Effector CD8-positive, alpha-beta T cell (primary cell): Measurements from ENCODE around the gene ERMARD.

Source experiments
- DNase-seq: peaks from one replicate; lab custom pipeline; 2025; lab: John Stamatoyannopoulos, UW
- total RNA-seq, 4 experiments: gene quantifications; one replicate each; lab custom pipeline; 2026; lab: John Stamatoyannopoulos, UW

The ERMARD gene
- total RNA-seq = 31.5 to 43.7 (median 34.8) reads per million in 4 experiments

DNA sequence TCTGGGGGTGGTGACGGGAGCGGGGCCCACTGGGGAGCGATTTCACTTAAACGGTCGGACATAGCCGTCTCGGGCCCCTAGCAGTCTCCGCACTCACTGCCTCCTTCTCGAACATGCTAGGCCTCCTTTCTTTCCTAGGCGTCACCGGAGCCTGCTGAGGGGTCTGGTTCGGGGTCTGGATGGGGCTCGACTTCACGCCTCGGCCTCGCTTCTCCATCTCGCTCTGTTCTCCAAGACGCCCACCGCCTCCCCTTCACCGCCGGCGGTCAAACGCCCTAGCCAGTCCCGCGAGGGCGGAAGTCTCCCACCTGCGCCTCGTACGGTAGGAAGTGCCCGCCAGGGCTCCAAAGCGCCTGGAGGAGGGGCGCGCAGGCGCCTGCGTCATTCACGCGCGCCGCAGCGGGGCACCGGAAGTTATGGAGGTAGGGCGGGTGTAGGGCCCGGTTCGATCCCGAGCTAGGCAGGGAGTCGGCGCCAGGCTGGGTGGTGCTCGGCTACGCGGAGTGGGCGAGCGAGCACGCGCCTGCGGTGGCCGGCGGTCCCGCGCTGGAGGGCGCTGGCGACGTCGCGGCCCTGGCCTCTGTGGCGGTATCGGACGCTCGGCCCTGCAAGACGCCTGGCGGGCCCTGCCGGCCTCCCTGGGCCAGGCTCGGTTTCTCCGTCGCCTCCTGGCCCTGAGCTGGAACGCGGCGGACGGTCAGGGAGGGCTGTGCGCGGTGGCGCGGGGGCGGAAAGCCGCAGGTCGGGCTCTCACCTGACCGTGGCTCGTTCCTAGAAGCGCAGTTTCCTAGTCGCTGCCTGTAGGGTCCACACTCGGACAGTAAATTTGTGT is at the start of gene ERMARD, which contains the start of gene DYNLT2:
Gene ERMARD (plus strand): TSS at position 381 of the 832 bp plus-strand sequence. CDS start 36 bp downstream, at position 417.
Gene DYNLT2 (minus strand): TSS at position 331 of the 832 bp plus-strand sequence. CDS start 114 bp downstream, at position 217.
- DNase-seq = peak; percentile 88

DNA sequence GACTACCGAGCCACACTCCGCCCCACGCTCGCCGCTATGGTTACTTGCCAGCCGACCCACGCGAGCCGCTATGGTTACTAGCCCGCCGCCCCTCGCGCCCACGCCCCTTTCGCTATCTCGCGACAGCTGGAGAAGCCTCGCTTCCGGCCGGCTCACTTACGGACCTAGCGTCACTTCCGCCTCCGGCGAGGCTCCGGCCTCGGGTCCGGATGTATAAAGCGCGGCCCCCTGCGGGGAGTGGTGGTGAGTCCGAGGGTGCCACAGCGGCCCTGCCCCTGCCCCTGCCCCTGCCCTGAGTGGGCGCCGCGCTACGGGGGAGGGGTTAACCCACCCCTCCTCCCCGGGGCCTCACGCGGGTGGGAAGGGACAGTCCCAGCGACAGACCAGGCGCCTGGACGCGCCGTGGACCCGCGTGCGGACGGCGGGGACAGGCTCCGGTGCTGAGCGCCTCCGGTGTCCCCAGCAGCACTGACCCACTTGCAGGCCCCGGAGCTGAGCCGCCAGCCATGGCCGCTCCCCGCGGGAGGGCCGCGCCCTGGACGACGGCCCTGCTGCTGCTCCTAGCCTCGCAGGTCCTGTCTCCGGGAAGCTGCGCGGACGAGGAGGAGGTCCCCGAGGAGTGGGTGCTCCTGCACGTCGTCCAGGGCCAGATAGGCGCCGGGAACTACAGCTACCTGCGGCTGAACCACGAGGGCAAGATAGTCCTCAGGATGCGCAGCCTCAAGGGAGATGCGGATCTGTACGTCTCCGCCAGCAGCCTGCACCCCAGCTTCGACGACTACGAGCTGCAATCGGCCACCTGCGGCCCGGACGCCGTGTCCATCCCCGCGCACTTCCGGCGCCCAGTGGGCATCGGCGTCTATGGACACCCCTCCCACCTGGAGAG is 49.2 kb upstream of the ERMARD start, which contains the start of the genes C6orf120 and WDR27:
Gene C6orf120 (plus strand): TSS at position 173 of the 886 bp plus-strand sequence. CDS start 334 bp downstream, at position 507.
Gene WDR27 (minus strand): TSS at position 76 of the 886 bp plus-strand sequence. CDS start 13,024 bp downstream, outside the sequence.
- peak; percentile 93 for DNase-seq

DNA sequence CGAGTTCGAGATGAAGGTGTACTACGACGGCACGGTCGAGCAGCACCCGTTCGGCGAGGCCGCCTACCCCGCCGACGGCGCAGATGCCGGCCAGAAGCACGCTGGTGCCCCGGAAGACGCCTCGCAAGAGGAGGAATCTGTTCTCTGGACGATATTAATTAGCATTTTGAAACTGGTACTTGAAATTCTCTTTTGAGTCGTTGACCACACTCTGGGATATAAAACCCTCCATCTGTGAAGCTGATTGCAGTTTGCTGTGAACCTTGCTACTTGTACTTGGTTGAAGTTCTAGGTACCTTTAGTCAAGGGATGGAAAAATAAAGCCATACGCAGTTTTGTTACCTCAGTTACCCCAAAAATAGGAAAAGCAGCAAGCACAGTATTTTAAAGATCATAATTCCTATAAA is 48.6 kb upstream of the ERMARD start:
- DNase-seq = no peak

DNA sequence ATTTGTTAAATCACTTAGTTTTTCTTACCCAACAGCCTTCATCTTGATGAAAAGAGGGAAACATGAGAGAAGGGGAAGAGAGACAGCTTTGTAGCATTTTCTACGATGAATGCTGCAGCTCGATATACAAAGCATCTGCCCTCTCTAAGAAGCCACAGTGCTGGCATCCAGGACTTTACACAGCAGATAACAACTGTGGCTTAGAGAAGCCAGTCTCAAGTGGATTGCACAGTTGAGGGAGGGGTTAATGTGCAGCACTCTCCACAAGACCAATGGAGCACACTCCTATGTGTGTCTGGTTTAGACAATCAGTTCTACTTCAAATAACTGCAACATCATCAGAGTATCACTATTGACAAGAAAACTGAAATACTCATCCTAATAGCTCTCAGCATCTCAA is 43.6 kb upstream of the ERMARD start:
- no peak for DNase-seq

DNA sequence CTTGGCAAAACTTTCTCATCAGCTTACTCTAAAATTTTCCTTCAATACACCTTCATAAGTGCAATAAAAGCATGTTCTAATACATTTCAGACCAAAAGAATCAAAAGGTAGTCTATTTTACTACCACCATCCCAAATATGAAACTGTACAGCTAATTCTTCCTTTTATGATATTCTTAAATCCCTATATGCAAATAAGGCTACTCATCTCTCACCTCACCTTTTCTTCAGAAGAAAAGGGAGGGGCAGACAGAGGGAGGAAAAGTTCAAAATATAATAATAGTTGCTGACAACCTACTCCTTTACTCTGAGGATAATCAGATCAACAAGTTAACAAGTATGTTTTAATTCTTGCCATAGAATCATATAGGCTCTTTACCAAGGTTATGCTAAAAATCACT is 42.1 kb upstream of the ERMARD start:
- DNase-seq = no peak

DNA sequence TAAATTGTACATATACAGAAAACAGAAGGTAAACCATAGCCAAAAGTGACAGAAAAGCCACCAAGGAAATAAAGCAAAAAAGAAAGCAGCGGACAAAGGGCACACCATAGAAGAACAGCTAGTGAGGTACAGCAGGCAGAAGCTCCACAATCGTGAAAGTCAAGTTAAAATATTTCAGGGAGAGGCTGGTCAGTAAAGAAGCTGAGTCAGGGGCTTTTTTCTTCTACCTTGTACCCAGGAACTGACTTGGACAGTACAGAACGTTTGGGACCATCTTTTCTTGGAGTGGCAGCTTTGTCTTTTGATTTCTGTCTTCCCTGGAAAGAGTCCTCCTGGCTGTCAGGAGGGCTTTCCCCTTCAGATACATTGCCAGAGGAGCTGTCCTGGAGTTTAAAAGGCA is 41.4 kb upstream of the ERMARD start:
- DNase-seq = no peak

DNA sequence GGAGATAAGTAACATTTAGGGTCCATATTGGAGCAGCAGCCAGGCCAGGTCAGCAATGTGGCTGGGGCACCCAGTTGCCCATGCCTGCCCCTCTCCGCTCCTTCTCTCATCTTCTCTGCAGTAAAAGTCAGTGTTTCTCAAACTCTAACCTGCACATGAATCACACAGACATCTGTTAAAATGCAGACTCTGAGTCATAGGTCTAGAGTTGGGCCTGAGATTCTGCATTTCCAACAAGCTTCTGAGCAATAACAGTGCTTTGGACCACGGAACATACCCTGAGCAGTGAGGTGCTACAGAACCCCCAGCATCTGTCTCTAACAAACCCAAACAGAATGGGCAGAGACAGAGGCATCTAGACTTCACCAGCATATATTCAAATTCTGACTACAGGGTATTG is 37.2 kb upstream of the ERMARD start:
- DNase-seq = no peak

DNA sequence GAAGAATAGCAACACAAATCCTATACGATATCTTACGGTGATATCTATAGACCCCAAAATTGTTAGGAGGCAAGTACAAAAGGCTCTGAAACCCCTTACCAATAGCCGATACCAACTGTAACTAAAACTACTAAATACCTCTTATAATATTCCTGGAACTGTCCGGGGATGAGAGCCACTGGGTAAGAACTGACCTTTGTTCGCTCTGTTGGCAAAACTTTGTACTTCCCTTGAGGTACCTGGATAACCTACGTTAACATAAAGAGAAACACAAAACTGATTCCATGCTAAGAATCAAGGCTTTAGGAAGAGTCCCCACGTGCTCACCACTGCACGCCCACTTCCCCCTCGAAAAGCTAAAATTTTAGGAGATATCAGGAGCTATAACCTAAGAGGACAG is 36.8 kb upstream of the ERMARD start:
- no peak for DNase-seq

DNA sequence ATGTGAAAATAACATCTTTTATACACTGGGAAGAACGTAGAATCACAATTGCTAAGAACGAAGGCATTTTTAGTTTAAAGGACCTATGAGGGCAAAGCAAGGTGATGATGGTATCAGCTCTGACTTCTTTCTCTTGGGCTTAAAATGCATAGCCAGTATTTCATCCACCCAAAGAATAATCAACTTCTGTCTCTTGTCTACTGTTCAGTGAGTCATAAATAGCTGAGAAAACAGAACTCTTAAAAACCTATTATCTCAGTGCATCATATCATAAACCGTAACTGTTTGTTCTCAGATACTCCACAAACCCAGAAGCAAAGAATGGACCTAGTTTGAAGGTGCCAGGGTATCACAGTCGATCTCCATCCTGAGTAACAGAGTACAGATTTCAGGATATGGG is 32.3 kb upstream of the ERMARD start:
- no peak for DNase-seq

DNA sequence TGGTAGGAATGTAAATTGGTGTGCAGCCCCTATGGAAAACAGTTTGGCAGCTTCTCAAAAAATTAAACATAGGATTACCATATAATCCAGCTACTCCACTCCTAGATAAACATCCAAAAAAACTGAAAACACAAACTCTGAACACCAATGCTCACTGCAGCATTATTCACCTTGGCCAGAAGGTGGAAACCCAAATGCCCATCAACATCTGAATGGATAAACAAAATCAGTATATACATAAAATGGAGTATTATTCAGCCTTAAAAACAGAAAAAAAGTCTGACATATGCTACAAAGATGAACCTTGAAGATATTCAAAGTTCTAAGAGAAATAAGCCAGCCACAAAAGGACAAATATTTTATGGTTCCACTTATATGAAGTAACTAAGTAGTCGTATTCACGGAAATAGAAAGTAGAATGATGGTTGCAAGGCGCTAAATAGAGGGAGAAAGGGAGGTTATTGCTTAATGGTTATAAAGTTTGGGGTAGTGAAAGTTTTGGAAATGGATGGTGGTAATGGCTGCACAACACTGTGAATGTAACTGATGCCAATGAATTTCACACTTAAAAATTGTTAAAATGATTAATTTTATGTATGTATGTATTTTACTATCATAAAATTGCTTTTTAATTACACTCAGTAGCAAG is 31.1 kb upstream of the ERMARD start:
- no peak for DNase-seq

DNA sequence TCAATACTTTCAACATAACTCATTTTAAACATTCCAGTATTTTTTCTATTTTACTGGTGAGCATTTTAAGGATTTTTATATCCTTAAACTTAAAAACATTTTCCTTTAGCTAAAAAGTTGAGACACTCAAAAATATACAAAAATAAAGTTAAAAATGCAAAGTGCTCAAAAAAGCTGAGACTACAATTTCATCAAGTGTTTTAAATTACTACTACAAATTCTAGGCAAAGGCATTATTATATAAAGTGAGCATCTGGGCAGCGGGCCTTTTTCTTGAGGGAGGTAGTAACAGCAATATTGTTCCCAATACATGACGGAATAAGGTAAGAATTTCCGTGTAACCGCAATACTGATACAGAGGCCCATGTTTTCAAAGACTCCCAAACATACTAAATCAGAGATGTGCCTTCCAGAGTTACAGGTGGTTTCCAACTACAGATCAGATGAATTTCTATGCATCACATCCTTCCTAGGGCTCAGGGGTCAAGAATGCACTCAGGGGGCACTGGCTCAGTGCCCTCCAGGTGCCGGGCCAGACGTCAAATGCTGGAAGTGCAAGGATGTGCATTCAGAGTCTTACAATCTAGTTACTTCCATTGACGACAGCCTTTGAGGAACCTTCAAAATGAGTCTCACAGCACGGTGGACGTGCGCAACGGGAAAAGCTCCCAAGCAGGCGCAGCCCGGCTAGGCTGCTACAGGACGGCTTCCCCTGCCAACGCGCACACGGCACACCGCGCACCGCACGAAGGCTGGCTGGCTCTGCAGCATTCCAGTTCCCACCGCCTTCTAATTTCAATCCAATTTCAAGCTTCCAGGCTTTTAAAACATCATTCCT is 28.8 kb upstream of the ERMARD start:
- peak; percentile 6 for DNase-seq

DNA sequence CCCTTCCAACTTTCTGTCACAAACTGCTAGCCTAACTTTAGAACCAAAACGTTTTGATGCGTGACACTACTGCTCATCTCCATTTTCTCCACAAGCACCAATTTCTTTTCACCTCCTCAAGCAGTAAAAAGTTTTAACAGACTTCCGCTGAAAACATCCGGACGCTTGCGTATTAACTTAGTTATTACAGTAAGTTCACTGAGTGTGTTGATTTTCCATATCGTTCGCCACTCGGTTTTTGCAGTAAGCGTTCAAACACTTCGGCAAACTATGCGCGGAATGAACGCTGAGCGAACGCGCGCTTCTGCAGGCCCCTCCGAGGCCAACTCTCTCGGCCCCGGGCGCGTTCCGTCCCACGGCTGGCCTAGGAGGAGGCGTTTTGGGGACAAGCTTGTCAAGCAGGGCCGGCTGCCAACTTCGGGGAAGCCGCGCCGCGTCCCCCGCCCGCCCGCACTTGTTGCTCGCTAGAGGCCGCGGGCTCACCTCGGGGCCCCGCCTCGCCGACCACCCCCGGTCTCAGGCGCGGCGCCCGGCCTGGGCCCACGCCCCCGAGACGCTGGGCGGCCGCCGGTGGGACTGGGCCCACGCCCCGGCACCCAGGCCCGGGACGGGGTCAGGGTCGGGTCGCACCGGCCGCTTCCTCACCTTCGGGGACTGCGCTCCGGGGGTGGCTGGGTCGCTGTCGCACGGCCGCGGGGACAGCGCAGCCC is 28.1 kb upstream of the ERMARD start:
- DNase-seq = peak; percentile 56

DNA sequence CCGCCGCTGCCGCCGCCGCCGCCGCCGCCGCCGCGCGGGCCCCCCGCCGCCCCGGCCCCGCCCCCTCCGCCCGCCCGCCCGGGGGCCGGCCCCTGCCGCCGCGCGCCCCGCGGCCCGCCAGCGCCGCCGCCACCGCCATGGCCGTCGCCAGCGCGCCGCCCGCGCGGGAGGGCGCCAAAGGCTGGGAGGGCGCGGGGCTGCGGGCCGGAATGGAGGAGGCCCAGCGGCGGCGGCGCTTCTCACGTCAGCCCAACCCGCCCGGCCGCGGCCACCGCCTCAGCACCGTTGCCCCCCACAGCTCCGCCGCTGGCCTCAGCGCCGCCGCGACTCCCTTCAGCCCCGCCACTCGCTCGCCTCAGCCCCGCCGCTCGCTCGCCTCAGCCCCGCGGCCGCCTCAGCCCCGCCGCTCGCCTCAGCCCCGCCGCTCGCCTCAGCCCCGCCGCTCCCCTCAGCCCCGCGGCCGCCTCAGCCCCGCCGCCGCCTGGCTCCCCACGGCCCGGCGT is 27.4 kb upstream of the ERMARD start:
- DNase-seq = peak; percentile 23

DNA sequence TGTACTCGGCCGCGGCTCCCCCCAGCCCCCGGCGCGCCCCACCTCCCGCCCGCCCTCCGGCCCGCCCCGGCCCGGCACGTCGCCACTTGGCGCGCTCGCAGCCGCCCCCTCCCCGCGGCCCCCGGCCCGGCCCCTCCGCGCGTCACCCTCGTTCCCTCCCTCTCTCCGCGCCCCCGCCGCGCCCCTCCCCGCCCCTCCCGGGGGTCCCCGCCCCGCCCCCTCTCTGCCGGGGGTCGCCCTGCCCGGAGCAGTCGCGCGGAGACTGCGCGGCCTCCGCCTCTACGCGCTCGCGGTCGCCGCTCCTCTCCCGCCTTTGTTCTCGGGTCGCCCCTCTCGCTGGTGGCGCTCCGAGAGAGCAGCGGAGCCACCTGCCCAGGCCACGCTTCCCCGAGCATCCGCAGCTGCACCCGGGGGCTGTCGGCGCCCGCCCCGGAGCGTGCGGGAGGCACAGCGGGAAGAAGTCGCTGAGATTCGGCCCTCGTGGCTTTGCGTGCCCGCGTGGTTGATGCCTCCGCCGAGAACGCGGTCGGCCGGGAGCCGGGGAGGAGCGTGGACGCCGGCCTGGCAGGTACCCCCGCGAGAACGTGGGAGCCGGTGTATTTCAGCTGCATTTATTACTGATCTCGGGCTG is 26.8 kb upstream of the ERMARD start, which contains the start of gene PHF10:
Gene PHF10 (minus strand): TSS at position 7 of the 631 bp plus-strand sequence. CDS start 569 bp downstream, outside the sequence.
- DNase-seq = peak; percentile 57

DNA sequence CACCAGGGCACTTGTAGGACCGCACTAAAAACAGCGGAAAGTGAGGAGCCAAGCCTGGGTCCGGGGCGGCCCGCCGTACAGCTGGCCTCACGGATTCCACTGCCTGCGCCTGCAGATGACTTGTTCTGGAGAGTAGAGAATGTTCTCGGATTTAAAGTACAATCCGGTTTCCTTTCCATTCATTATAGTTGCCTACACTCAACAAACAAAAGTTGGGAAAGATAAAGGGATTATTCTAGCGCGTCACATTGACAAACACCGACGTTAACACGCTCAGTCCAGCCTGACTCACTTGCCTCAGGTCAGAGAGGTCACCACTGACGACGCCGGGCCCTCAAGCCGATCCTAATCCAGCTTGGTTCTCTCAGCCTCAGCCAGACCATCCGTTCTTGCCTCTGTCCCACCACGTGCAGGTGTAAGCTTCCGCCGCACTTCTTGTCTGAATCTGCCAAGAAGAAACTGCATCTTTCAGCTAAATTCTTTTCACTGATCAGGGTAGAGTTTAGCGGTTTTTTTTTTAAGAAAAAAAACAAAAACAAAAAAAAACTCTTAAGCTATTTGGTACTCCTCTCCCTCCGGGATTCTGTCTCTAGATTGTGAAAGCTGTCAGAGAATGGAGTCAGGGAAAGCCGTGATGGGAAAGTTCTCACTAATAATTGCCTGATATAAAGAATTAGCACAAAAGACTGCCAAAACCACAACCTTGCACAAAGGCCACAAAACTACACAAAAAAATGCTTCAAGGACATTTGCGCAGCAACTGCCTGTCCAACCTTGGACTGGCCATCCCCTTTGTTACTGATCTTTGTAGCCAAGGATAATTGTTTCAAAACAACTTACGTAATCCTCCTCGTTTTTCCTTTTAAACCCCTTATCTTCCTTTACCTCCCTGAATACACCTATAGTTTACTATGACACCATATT is 26.0 kb upstream of the ERMARD start:
- DNase-seq = peak; percentile 1

DNA sequence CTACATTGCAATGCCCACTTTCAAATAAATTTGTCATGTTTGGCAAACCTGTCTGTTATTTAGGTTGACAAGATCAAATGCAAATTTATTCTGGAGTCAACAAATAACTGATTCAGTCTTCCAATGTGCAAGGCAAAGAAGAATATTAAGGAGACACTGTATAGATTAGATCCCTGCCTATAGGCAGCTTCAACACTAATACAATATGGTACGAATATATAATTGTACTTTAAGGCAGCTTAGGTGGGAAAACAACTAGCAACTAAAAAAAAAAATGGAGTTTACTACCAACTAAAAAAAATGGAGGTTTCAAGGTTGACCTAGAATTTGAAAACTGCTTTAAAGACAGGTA is 25.4 kb upstream of the ERMARD start:
- DNase-seq = no peak

DNA sequence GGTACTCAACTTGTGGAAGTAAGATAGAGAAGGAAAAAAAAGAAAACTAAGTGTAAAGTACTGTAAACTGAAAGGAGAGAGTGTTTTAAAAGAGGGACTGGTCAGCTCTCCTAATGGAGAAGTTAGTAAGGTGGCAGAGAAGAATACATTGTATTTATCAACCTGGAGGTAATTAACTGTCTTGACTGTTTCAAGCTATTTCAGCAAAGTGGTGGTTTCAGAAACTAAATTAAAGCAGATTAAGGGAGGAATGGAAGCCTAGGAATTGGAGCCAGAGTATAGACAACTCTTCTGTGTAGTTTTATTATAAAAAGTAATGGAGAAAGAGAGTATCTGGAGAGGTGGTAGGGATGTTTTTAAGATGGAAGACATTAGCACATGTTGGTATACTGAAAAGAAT is 24.5 kb upstream of the ERMARD start:
- no peak for DNase-seq

DNA sequence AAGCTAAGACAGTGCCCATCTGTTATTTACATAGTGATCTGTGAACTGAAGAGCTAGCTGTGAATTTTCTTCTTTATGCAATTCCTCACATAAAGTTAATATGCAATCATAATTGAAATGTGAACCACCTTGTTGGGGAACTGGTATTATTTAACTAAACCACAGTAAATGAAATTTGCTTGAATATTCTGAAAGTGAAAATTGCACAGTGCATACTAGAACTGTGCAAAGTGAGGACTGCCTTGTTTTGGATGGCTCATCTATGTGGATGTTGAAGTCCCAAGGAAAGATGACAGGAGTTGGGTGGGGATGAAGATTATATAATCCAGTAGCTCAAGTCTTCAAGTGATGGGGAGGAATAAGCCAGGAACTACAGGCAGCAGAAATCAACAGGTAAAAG is 21.5 kb upstream of the ERMARD start:
- DNase-seq = no peak
